IPS DF 4.7 (cell line): Measurements from ENCODE around the gene FER.
"Not testable (repeated sequence)": the region's sequence is repeated elsewhere in the genome, so short reads cannot be mapped to it uniquely, and the experiment has no call there.

Experiments used
- DNase-seq: peaks from one replicate; pipeline ENCODE4 v3.0.0-alpha.2; 2013; ENCODE audit warnings: low spot score; ENCODE audit errors: extremely low read depth

FER gene

GRCh38 chr5:108797986-108798385 lies 50.3 kb downstream of the FER start:
- no peak for DNase-seq

- DNase-seq, result no peak
Observed at GRCh38 chr5:108798513-108799265, 51.0 kb downstream of the FER start.

GRCh38 chr5:108801301-108801700 lies 53.6 kb downstream of the FER start:
- no peak for DNase-seq

- no peak for DNase-seq
Observed at GRCh38 chr5:108801776-108802175, 54.1 kb downstream of the FER start.

DNA sequence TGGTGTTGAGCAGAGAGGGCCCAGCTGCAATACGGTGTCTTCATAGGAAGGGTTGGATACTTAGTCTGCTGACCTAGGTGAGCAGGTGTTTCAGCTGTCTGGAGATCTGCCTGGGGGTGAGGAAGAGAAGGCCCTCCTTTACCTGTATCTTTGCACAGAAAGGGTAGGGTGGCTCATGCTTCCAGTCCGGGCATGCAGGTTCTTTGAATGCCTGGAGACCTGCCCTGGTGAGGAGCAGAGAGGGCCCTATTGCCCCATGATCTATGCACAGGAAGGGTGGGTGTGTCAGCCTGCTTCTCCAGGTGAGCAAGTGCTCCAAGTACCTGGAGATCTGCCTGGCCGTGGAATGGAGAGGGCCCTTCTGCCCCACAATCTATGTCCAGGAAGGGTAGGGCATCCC lies 63.0 kb downstream of the FER start:
- DNase-seq, result no peak

DNA sequence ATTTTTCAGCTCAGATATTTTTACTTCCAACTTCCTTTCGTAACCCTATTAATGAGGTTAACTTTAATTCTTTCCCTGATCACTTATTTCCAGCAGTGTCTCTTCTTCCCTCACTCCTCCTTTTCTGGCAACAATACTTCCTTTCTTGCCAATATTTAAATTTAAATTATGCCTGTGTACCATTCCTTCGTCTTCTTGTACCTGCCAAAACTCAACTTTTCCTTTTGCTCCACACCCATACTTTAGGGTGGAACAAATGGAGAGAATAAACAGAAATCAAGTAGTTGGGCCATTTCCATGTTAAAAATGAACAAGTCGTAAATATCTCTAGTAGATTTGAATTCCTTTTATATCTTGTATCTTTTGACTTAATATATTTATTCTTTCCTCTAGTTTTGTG lies 66.0 kb downstream of the FER start:
- DNase-seq, result no peak

DNA sequence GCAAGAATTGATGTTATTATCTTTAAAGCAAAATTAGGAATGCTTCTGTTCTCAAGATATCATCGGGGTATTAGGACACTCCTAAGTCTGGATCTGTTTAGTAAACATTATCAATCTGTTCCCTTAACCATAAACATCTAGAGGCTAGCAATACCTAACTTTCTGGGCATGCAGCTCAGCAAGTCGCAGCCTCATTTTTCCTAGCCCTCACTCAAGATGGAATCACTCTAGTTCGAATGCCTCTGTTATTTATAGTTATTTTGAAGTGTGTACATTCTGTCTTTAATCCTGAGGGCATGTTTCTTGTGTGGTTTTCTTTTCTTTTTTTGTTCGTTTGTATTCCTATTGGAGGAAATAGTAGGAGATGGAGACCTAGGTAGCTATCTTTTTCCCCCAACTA lies 66.9 kb downstream of the FER start:
- DNase-seq, result no peak

DNA sequence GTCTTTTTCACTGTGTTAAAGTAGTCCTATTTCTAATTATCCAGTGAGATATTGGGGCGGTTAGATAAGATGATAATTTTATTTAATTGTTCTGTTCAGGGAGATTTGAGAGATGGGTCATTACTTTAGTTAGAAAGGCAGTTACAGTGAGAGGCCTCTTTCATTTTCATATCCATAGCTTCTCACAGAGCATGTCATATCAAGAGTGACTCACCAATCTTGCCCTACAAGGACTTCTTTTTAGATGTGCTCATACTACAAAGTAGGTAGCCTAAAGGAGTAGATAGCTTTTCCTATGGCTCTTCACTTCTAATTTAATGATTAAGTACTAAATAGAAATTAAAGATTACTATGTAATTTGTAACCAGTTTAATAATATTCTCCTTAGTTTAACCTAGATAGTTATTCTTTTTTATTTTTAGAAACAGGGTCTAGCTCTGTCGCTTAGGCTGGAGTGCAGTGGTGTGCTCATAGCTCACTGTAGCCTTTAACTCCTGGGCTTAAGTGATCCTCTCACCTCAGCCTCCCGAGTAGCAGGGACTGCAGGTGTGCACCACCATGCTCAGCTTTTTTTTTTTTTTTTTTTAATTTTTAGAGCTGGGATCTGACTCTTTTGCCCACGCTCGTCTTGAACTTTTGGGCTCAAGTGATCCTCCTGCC lies 71.0 kb downstream of the FER start:
- no peak for DNase-seq

GRCh38 chr5:108820983-108821382 lies 73.3 kb downstream of the FER start:
- no peak for DNase-seq

- no peak for DNase-seq
Observed at GRCh38 chr5:108822211-108822947, 74.7 kb downstream of the FER start.

DNA sequence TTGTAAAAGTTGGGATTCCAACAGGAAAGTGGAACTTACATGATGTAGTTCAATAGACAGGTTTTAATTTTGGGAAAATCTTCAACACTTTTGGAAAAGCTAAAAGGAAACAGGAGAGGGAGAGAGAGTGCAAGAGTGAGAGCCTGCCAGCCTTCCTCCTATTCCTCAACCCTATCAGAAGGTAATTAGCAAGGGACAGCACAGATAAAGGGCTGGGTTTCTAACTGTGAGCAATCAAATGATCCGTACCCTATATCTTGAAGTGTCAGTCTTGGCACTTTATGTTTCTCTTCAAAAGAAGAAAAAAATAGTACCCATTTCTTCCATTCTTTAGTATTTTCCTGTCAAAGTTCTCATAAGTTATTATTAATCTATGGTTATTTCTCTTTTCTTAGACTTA lies 79.4 kb downstream of the FER start:
- DNase-seq, result no peak

DNA sequence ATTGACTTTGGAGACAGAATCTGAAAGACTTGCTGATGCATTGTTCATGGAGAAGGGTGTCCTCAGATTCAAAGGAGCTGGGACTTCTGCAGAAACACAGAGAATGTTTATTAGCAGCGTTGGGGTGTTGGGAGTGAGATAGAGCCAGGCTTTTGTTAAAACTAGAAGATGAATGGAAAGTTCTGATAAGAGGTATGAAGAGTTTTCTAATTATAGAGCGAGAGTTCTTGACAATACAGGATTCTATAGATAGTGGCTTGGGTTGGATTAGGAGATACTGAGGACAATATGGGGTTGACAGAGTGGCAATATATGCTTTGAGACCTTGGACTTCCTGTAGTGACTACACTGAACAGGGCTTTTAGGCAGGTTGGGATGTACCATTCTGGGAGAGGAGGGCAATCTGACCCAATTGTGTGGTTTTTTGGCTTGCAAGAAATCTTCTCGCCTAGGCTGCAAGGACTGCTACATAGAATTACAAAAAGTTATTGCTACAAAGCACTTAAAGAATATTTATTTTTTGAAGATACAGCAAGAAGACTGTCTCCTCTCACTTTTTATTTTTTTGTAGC lies 83.1 kb downstream of the FER start:
- DNase-seq, result no peak

DNA sequence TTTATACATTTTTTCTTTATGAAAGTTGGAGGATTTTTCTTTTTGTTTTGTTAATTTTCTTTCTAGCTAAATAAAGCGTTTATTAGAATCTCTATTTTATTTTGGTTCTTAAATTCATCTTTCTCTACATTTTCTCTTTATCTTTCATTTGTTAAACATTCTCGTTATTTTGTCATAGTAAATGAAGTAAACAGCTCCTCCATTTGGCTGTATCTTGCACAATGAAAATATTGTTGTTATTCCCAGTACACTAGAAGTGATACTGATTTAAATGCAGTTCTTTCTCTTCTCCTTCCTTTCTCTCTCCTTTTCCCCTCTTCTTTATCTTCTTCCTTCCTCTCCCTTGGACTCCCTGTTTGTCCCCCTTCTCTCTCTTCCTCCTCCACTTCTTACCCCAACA lies 88.8 kb downstream of the FER start:
- DNase-seq, result no peak

DNA sequence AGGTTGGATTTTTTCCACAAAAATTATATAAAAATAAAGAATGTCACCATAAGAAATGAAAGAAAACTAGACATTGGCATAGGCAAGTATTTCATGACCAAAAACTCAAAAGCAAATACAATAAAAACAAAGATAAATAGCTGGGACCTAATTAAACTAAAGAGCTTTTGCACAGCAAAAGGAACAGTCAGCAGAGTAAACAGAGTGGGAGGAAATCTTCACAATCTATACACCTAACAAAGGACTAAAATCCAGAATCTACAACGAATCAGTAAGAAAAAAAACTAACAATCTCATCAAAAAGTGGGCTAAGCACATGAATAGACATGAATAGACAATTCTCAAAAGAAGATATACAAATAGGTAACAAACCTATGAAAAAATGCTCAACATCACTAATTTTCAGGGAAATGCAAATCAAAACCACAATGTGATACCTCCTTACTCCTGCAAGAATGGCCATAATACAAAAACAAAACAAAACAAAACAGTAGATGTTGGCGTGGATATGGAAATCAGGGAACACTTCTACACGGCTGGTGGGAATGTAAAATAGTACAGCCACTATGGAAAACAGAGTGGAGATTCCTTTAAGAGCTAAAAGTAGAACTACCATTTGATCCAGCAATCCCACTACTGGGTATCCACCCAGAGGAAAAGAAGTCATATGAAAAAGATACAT lies 94.7 kb downstream of the FER start:
- not testable (repeated sequence) for DNase-seq

- not testable (repeated sequence) for DNase-seq
Observed at GRCh38 chr5:108851129-108851528, 103.4 kb downstream of the FER start.

DNA sequence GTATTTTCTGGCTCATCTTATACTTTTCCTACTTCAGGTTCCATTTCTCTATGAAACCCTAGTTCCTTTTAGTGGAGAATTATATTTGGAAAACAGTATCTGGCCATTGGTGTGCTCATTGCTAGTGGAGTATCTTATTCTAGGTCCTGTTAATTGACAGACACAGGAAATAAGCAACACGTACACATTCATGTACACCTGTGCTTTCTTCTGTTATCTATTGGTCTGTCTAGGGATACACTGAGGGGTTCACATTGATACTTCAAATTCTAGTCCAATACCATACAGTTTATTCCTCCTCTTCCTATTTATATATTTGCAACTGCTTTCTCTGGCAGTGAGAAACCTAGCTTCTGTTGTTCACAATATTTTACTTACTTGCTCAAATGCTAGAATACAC lies 110.2 kb downstream of the FER start:
- no peak for DNase-seq

DNA sequence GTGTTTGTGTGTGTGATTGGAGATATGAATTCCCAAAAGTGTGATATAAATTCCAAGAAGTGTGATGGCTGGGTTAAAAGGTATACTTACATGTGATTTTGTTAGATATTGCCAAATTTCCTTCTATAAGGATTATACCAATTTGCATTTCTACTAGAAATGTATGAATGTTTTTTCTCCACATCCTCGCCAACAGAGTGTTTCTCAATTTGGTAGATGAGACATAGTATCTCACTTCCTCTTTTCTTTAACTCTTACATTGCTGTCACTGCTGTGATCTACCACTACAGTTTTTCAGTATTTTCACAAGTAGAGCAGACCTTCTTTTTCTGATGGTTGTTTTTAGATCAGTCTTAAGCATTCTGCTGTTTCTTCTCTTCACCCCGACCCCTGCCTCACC lies 111.3 kb downstream of the FER start:
- no peak for DNase-seq

DNA sequence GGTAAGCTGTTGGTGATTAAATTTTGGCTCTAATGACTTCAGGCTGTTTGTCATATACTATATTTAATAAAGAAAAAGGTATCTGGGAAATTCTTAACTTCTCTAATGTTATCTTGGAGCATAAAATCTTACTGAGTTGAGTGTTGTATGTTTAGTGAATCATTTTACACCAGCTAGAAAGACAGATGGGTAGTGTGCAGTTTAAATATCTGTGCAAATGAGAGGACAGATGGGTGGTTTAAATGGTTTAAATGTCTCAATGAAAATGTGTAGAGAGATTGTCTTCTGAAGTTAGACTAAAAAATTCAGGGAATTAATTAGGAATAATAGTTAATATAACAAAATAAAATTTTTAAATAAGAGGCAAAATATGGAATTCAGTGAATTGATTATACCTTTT lies 114.5 kb downstream of the FER start:
- no peak for DNase-seq

- not testable (repeated sequence) for DNase-seq
Observed at GRCh38 chr5:108866097-108866496, 118.4 kb downstream of the FER start.

- no peak for DNase-seq
Observed at GRCh38 chr5:108867656-108868055, 120.0 kb downstream of the FER start.

GRCh38 chr5:108869066-108869465 lies 121.4 kb downstream of the FER start:
- no peak for DNase-seq

- DNase-seq, result no peak
Observed at GRCh38 chr5:108876451-108876850, 128.8 kb downstream of the FER start.
